HG03064 (cell line): ENCODE measurements around the gene ABHD17A.
A peak's percentile ranks its signal among the peaks of the same experiment; 100 is the strongest.
"Not testable (repeated sequence)": the region's sequence is repeated elsewhere in the genome, so short reads cannot be mapped to it uniquely, and the experiment has no call there.

Experiments used
- ATAC-seq: cut with Tn5 transposase; IDR thresholded peaks from one replicate; pipeline ENCODE4 v1.9.1; 2021; ENCODE audit warnings: low read depth; ENCODE audit not compliant: unreplicated experiment

ABHD17A gene

GRCh38 chr19:1911098-1911497 is 25.8 kb upstream of the ABHD17A start:
- no peak for ATAC-seq

GRCh38 chr19:1910177-1910576 is 24.9 kb upstream of the ABHD17A start:
- no peak for ATAC-seq

DNA sequence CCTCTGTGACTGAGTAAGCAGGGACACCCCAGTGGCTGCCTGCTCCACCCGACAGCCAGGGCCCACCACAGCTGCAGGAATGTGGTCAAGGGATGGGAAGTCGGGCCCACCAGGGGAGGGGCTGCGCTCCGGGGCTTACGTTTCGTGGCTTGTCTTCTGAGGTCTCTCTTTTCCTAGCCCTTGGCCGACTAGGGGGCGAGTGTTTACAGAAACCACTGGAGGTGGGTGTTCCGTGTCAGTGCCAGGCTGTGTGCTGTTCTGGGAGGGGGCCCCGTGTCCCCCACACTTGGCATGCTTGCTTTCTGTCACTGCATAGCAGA is 24.4 kb upstream of the ABHD17A start:
- no peak for ATAC-seq

DNA sequence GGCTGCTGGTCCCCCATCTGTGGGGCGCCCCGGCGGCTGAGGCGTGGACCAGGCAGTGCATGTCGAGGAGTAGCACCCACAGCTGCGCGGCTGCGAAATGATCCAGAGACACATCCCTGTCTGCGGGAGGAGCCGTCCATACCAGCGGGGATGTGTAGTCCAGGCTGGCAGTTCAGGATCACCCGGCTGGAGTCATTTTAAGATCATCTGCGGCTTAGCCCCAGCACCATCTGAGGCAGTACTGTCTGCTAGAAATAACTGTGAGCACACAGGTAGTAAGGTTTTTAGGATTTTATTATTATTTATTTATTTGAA is 23.0 kb upstream of the ABHD17A start:
- ATAC-seq = no peak

DNA sequence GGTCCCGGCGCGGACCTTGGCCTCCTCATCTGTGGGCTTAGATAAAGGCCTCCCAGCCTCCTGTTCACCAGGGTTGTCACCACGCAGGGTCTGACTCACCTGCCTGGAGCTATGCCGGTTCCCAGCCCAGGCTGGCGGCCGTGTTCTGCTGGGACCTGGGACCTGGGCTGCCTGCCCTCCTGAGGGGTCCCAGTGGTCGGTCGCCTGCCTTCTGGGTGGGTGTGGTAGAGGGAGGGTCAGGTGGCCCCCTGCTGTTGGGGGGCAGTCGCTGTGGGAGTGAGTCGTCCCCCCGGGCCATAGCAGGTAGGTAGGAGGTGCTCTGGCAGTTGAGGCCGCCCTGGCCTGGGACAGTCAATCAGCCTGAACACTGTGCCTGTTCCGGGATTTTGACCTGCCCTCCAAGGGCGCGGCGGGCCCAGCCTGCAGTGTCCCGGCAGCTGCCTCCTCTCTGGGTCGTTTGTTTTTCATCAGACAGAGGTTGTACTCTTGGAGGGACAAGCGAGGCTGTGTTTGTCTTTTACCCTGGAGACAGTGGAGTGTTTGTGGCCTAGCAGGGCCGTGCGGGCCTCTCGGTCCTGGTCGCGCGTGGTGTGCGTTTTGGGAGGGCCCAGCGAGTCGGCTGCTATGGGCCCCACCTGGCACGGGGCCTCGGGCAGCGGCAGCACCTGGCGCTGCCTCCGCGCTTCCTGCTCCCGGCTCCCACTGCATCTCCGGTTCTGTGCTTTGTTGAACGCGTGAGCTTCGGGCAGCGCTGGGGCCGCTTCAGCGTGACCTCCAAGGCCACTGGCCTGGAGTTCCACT is 22.5 kb upstream of the ABHD17A start:
- no peak for ATAC-seq

DNA sequence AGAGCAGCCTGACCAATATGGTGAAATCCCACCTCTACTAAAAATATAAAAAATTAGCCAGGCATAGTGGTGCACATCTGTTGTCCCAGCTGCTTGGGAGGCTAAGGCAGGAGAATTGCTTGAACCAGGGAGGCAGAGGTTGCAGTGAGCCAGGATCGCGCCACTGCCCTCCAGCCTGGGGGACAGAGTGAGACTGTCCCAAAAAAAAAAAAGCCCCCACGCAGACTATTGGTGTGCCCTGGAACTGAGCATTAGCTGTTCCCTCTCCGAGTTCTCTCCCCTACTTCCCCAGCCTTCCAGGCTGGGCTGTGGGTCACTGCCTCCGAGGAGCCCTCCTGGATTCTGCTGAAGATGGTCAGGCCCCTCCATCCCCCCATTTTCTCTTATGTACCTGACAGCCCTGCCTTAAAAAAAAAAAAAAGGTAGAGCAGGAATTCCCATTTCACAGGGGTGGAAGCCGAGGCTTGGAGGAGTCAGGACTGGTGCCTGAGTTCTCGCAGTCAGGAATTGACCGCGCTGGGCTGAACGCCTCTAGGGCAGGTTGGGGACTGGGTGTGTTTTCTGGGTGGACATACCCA is 21.8 kb upstream of the ABHD17A start:
- ATAC-seq = no peak

DNA sequence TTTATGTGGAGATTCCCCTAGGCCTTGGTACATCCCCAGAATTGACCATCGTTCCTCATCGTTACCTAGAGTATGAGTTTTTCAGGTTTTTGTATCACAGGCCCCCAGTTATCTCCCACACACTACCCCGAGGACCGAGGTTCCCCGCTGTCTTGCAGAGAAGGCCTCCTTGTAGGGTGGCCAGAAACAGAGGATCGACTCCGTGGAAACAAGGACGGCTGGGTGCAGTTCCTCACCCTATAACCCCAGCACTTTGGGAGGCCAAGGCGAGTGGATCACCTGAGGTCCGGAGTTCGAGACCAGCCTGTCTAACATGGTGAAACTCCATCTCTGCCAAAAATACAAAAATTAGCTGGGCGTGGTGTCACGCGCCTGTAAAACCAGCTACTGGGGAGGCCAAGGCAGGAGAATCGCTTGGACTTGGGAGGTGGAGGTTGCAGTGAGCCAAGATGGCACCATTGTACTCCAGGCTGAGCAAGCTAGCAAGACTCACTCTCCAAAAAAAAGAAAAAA is 20.6 kb upstream of the ABHD17A start:
- ATAC-seq = no peak

DNA sequence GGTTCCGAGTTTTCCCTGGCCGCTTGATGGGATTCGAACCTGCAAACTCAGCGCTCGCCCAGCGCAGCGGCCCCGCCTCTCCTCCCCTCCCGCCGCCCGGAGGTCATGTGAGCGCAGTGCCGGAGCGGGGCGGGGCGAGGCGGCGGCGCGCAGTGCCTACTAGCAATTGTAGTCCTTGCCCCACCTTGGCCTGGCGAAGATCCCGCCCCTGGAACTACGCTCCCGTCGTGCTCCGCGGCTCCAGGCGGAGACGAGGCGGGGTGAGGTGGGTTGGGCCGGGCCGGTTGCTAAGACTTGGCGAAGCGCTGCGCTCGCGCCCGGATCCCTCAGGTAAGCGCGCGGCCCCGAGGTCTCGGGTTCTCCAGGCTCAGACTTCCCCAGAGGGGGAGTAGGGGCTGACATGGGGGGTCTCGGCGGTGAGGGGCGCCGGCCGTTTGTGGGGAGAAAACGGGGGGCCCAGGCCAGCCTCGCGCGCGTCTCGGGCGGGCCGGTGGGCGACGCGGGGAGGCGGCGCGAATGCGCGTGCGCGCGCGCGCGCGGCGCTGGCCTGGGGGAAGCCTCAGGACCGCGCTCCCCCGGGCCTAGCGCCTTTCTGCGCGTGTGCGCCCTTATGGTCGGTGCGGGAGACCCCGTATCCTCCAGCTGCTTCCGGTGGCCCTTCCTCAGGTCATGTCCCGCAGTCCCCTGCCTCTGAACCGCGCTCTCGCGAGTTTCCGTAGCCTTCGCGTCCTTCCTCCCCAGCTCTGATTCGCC is 20.0 kb upstream of the ABHD17A start, which contains the start of the genes ADAT3 and SCAMP4:
ADAT3 (plus strand) TSS at position 290 of the 753 bp plus-strand sequence. CDS start 6,649 bp downstream, outside the sequence.
SCAMP4 (plus strand) TSS at position 290 of the 753 bp plus-strand sequence. CDS start 9,621 bp downstream, outside the sequence.
- ATAC-seq = peak; percentile 74

DNA sequence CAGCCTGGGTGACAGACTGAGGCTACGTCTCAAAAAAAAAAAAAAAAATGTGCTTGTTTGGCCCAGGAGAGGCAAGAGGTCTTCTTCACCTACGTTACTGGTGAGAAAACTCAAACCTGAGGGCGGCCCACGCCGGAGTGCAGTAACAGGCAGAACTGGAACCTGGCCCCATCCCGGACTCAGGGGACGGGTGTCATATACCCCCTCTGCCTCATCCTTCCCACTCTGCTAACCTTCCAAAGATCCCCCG is 19.5 kb upstream of the ABHD17A start:
- ATAC-seq = no peak

DNA sequence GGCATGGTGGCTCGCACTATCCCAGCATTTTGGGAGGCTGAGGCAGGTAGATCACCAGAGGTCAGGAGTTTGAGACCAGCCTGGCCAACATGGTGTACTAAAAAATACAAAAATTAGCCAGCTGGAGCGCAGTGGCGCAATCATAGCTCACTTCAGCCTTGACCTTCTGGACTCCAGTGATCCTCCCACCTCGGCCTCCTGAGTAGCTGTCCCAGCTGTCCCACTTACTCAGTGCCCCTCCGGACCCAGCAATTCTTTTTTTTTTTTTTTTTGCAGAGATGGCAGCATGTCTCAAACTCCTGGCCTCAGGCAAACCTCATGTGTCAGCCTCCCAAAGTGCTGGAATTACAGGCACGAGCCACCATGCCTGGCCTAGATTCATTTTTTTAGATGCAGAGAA is 17.6 kb upstream of the ABHD17A start:
- ATAC-seq = no peak

DNA sequence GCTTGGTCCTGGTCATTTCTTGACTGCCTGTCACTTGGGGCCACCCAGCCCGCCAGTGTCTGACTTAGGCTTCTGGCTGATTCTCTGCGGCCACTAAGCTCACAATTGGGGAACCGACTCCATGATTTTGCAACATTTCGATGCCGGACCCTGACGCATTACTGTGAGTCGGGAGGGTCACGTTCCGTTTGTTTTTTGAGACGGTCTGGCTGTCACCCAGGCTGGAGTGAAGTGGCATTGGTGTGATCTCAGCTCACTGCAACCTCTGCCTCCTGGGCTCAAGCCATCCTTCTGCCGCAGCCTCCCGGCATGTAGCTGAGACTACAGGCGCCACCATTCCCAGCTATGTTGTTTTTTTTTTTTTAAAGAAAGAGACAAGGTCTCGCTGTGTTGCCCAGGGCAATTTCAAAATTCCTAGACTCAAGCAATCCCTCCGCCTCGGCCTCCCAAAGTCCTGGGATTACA is 16.7 kb upstream of the ABHD17A start:
- no peak for ATAC-seq

- ATAC-seq = no peak
Observed at GRCh38 chr19:1896508-1896907, 11.2 kb upstream of the ABHD17A start.

GRCh38 chr19:1893791-1894190 is 8.5 kb upstream of the ABHD17A start:
- ATAC-seq = no peak

DNA sequence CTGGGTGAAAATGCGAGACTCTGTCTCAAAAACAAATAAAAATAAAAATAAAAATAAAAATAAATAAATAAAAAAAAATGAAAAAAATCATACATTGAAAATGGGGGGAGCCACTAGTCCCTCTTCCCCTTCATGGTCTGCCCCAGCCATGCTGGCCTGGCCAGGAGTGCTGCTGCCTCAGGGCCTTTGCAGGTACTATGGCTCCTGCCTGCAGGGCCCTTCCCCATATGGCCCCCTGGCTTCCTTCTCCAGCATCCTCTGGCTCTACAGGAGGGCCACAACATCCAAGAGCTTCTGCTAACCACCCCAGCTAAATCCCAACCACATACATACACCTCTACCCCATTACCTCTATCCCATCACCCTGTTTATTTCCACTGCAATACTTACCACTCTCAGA is 4.6 kb upstream of the ABHD17A start:
- ATAC-seq = no peak

DNA sequence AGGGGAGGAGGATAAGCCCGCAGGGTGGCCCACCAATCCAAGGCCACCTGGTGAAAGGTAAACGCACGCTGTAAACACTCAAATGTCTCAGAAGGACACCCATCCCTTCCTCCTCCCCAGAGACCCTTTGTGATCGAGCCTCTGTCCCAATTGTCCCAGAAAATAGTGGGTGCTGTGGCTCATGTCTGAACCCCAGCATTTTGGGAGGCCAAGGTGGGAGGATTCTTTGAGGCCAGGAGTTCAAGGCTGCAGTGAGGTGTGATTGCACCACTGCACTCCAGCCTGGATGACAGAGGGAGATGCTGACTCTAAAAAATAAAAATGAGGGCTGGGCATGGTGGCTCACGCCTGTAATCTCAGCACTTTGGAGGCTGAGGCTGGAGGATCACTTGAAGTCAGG is 3.1 kb upstream of the ABHD17A start:
- no peak for ATAC-seq

DNA sequence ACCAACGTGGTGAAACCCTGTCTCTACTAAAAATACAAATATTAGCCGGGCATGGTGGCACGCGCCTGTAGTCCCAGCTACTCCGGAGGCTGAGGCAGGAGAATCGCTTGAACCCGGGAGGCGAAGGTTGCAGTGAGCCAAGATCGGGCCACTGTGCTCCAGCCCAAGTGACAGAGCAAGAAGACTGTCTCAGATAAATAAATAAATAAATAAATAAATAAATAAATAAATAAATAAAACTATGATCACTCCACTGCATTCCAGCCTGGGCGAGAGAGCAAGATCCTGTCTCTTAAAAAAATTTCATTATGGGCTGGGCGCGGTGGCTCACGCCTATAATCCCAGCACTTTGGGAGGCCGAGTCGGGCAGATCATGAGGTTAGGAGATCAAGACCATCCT is 1.1 kb upstream of the ABHD17A start:
- ATAC-seq = not testable (repeated sequence)

- ATAC-seq = no peak
Observed at GRCh38 chr19:1884719-1885334, 469 bp downstream of the ABHD17A start.

- no peak for ATAC-seq
Observed at GRCh38 chr19:1884291-1884718, 991 bp downstream of the ABHD17A start.

GRCh38 chr19:1883784-1884183 is 1.5 kb downstream of the ABHD17A start:
- no peak for ATAC-seq

GRCh38 chr19:1882786-1883692 is 2.3 kb downstream of the ABHD17A start:
- ATAC-seq = no peak
